HG03108 (cell line): Measurements from ENCODE around the gene XYLT1.

Source experiments
- ATAC-seq: cut with Tn5 transposase; IDR thresholded peaks from one replicate; pipeline ENCODE4 v1.9.1; 2021; ENCODE audit warnings: moderate library complexity; ENCODE audit not compliant: unreplicated experiment

XYLT1 gene

DNA sequence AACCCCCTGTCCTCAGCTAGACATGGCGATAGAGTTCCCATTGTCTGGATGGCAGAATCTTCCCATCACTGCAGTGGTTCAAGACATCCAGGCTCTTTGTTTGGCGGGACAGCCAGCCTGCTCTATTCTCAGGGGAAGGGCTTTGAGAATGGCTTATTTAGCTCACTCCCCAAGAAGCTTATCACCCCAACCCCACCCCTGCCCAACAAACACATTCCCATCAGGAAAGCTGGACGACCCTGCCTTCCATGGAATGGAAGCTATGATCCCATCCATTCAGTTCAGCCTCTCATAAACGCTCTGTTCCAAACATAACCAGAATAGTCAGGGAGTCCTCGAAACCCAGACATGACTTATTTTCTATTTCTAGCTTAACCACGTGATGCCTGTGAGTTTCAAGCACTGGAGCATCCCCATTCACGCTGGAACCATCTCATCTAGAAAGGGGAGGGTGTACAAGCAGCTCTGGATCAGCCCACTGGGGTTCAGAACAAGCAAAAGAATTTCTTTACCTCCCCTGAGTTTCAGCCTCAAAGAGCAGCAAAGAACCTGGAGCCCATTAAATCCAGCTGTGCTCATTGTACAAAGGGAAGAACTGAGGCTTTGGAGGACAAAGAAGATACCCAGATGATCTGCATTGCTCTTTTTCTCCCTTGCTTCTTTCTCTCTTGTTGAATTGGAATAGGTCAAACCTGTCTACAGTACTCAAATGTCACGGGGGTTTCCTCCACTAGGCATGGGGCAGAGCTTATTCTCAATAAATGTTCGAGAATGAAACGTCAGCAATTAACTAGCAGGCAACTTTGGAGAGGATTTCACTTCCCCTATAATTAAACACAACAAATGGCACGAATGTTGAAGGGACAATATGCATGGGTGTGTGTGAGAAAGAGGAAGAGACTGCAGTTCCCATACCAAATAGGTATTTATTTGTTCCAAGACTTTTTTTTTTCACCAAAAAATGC lies 93.1 kb downstream of the XYLT1 start:
- peak; percentile 74 for ATAC-seq

DNA sequence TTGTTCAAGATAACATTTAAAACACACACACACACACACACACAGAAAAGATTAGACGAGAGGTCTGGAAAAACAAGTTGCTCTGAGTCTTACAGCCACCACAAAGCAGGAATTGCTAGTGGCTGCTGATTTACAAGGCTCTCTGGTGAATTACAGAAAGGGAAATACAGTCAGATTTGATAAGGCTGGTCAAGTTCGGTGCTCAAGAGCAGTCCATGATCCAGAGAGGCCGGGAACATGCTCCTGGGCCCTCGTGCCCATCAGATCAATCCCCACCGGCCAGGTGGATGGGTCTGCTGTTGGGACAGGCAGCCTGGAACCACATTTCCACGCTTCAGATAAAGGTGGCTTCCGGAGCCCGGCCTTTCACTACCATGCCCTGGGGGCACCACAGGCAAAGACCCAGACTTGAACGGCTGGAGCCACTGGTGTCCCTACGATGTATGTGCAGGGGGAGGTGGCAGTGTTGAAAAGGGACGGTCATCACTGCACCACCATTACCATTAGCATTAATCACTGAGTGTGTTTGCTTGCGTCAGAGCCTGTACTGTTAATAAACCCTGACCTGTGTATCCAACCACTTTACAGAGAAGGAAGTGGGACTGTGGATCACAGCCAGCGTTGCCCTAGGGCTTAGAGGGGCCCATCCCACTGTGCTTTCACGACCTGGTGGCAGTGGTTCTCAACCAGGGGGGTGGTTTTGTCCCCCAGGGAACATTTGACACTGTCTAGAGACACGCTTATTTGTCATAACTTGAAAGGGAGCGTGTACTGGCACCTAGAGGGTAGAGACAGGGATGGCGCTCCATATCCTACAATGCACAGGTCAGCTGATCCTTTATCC lies 95.1 kb downstream of the XYLT1 start:
- ATAC-seq = no peak

- ATAC-seq = no peak
Measured at GRCh38 chr16:17374668-17375255, 96.0 kb downstream of the XYLT1 start.

DNA sequence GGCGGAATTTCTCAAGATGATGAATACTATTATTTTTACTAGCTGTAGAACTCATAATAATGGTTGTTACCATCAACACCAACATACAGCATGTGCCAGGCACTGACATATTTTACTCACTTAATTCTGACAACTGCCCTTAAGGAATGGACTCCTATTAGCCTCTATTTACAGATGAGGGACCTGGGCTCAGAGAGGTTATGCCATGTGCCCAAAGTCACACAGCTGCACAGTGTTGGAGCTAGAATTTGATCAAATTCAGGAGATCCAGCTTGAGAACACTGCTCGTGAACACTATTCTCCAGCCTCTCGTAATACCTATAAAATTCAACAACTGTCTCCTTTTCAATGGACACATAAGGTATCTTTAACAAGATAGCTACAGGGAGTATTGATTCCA lies 97.2 kb downstream of the XYLT1 start:
- no peak for ATAC-seq

DNA sequence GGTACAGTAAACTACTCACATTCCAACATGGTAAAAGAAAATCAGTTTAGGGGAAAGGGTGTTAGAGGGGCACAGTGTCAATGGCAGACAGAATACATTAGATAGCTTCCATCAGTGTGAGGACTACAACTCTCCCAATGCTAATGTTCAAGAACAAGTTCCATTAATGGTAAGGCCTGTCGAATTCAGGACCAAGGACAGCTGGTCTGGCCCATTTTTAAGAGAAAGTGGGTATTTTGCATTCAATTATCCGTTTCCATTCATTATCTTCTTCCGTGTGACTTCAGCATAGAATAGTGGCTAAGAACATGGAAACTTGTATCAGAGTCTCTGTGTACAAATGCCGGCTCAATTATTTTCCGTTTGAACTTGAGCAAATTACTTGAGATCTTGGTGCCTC lies 98.4 kb downstream of the XYLT1 start:
- ATAC-seq = no peak

DNA sequence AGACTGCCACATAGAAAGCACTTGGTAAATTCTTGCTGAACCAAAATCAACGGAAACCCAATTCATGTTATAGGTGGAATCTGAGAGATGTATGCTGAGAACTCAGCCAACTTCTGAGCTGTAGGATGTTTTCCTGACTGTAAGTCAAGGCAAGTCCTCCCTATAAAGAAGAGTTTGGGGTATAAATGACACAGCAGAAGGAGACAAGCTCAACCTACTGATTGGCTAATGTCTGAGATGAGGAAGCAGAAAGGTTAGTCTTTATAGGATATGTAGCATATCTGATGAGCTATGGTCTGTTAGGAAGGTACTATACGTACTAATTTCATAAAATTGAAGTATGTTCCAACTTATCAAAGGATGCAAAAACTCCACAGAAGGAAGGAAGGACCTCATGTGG lies 99.5 kb downstream of the XYLT1 start:
- no peak for ATAC-seq

DNA sequence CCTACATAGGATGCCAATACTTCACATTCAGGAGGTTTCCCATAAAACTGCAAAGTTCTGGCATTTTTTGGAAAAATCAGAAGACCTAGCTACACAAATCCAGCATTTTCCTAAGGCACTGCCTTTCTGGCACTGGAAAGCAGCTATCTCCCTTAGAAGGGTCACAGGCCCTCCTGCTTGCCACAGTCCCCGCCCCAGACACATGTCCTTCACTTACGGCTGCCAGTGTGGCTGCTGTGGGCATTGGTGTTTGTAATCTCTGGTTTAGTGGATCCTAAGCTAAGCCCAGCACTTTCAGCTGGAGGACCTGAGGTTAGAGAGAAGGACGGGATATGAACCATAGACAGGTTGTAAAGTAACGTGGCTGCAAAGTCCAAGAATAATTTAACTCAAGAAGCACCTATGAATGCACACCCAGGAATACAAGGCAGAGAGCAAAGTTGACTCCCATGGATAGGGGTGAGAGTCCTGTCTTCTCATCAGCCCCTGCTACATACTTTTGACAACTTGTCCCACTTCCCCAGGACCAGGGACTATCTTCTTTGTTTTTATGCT lies 100.0 kb downstream of the XYLT1 start:
- ATAC-seq = no peak

- ATAC-seq = no peak
Measured at GRCh38 chr16:17370223-17370707, 100.5 kb downstream of the XYLT1 start.

GRCh38 chr16:17369421-17370222 lies 101.1 kb downstream of the XYLT1 start:
- ATAC-seq = peak; percentile 87

DNA sequence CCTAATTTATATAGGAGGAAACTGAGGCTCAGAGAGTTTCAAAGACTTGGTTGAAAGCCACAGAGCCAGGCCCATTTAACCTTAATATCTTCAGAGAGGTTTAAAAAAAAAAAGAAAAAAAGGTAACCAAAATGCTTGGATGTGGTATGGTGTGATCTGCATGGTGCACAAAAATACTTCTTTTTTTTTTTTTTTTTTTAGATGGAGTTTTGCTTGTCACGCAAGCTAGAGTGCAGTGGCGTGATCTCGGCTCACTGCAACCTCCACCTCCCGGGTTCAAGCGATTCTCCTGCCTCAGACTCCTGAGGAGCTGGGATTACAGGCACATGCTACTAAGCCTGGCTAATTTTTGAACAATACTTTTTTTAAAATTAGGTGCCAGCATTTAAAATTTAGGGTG lies 101.8 kb downstream of the XYLT1 start:
- ATAC-seq = no peak

- no peak for ATAC-seq
Measured at GRCh38 chr16:17368446-17368845, 102.3 kb downstream of the XYLT1 start.

DNA sequence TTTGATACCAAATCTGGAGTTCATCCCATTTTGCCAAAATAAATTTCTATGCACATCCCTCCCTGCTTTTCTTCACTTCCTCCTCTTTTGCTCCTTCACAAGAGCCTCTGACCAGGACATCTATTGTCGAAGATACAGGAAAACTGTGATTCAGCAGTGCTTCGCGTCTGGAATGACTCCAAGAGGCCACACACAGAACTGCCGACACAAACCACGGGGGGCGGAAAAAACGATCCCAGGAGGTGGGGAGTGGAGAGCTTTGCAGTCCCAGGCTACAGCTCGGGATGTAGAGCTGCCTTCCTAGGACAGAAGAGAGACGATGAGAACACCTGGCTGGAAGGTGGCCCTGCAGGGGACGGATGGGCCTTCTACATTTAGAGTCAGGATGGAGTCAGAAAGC lies 102.8 kb downstream of the XYLT1 start:
- no peak for ATAC-seq

DNA sequence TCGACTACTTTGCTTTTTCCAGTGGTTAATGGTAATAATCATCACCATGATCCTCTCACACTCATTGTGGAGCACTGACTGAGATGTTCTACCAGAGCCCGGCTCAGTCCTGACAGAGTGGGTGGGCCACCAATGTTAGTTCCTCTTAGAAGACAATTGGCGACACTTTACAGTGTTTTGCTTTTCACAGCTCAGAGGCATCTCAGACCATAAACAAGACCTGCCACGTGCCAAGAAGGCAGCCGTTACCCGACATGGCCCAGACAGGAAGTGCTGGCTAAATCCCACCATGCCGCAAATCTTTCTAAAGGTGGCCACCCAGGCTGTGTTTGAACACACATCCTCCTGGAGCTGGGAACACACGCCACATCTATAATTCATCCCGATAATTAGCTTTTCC lies 103.7 kb downstream of the XYLT1 start:
- no peak for ATAC-seq

DNA sequence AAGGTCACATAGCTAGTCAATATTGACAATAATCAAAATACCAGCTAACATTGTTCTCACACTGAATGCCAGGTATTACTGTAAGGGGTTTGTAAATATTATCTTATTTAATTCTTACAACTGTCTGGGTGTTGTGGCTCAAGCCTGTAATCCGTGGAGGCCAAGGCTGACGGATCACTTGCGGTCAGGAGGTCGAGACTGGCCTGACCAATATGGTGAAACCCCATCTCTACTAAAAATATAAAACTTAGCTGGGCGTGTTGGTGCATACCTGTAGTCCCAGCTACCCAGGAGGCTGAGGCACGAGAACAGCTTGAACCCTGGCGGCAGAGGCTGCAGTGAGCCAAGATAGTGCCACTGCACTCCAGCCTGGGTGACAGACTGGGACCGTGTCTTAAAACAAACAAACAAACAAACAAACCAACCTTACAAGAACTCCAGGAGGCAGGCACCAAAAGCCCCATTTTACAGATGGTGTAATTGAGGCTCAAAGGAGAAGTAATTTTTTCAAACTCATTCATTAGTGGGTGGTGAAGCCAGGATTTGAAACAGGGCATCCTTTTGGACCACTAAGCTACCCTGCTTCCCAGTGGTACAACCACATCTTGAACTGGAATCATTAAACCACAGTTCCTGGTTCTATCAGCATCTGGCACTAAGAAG lies 104.3 kb downstream of the XYLT1 start:
- ATAC-seq = no peak

- no peak for ATAC-seq
Measured at GRCh38 chr16:17365591-17366298, 105.0 kb downstream of the XYLT1 start.

DNA sequence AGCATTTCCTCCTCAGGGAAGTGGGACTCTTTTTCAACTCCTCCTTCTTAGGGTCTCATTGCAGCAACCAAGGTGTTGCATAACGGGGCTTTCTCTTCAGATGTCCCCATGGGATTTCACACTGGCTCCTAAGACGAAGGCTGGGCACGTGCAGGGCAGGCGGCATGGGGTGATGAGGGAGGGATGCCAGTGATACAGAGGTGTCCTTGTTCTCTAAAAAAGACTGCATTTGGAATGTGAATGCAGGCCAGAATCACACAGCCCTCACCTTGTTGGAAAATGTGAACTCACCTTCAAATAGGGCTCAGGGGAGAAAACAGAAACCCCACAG lies 105.6 kb downstream of the XYLT1 start:
- ATAC-seq = no peak

- ATAC-seq = no peak
Measured at GRCh38 chr16:17364319-17365210, 106.2 kb downstream of the XYLT1 start.

GRCh38 chr16:17362946-17363345 lies 107.8 kb downstream of the XYLT1 start:
- no peak for ATAC-seq
